Measurements from ENCODE around the gene BCL7C.
"Not testable (repeated sequence)": the region's sequence is repeated elsewhere in the genome, so short reads cannot be mapped to it uniquely, and the experiment has no call there.

The BCL7C gene

GRCh38 chr16:30893744-30894539 is at the start of gene BCL7C:
Gene BCL7C (minus strand): TSS chr16:30894077. CDS start chr16:30893944, 133 bp downstream.
- peak; percentile 88 for DNase-seq

- DNase-seq: no peak
Observed at GRCh38 chr16:30942426-30942806, 48.5 kb upstream of the BCL7C start.

GRCh38 chr16:30941600-30942425 is 47.9 kb upstream of the BCL7C start:
- peak; percentile 74 for DNase-seq

- not testable (repeated sequence) for DNase-seq
Observed at GRCh38 chr16:30939571-30939970, 45.7 kb upstream of the BCL7C start.

- no peak for DNase-seq
Observed at GRCh38 chr16:30937692-30938091, 43.8 kb upstream of the BCL7C start.

GRCh38 chr16:30934827-30935557 is 41.1 kb upstream of the BCL7C start:
- DNase-seq: peak; percentile 32

DNA sequence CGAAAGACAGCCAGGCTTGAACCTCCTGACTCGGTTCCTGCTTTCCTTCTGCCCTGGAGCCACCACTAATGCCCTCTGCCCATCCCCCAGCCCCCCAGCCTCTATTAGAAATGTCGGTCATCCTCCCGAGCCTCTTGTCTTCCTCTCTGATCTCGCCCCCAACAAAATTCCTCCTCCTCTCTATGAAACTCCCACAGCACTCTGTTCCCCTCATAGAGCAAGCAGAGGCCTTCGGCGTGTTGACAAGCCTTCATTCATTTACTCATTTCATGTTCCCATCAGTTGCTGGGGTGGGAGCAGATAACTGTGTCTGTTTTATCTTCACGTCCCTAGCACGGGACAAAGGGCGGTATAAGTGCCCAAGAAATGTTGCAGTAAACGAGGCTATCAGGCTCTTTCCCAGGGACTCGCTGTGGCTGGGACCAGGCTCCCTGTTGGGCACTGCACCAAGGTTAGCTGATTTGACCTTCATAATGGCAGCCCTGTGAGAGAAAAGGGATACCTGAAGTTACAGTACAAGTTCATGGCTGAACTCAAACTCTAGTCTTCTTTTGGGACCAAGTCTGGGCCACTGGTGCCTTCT is 37.3 kb upstream of the BCL7C start:
- DNase-seq: no peak

DNA sequence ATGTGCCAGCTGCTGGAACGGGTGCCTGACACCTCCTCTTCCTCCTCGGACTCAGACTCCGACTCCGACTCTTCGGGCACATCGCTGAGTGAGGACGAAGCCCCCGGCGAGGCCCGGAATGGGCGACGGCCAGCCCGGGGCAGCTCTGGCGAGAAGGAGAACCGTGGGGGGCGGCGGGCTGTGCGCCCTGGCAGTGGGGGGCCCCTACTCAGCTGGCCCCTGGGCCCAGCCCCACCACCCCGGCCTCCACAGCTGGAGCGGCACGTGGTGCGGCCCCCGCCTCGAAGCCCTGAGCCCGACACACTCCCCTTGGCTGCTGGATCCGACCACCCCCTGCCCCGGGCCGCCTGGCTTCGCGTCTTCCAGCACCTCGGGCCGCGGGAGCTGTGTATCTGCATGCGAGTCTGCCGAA is 36.3 kb upstream of the BCL7C start:
- DNase-seq: no peak

GRCh38 chr16:30929167-30929566 is 35.3 kb upstream of the BCL7C start:
- no peak for DNase-seq

DNA sequence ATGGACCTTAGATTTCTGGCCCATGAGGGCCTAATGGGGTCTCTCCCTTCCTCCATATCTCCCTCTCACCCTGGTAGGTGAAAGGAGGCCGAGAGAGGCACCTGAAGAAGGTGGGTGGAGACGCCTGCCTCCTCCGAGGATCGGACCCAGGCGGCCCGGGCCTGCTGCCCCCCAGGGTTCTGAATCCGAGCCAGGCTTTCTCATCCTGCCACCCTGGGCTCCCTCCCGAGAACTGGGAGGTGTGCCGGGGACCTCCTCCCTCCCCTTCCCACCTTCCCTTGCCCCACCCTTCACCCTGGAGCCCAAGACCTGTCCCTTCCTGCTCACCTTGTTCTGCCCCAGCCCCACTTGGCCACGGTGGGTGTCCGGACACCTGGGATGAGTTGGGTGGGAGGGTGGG is 34.5 kb upstream of the BCL7C start:
- DNase-seq: no peak

DNA sequence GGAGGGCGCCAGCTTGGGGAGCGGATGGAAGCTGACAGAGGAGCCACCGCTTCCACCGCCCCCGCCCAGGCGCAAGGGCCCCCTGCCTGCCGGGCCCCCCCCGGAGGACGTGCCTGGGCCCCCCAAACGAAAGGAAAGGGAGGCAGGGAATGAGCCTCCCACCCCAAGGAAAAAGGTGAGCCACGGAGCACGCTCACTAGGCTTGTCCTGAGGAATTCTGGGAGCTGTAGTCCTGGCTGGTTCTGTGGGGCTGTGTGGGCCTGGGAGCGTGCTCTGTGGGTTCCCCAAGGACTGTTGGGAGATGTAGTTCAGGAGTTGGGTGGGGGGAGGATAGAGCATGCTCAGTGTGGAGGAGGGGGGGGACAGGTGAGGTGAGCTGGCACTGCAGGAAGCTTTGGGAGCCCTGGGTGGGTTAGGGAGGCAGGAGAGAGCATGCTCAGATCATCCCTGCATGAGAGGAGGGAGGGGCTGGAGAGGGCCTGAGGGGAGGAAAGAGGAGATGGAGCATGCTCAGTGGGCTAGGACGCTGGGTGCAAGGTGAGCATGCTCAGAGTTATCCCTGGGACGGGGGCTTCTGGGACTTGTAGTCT is 34.0 kb upstream of the BCL7C start:
- peak; percentile 53 for DNase-seq

GRCh38 chr16:30926937-30927788 is 33.3 kb upstream of the BCL7C start:
- no peak for DNase-seq

DNA sequence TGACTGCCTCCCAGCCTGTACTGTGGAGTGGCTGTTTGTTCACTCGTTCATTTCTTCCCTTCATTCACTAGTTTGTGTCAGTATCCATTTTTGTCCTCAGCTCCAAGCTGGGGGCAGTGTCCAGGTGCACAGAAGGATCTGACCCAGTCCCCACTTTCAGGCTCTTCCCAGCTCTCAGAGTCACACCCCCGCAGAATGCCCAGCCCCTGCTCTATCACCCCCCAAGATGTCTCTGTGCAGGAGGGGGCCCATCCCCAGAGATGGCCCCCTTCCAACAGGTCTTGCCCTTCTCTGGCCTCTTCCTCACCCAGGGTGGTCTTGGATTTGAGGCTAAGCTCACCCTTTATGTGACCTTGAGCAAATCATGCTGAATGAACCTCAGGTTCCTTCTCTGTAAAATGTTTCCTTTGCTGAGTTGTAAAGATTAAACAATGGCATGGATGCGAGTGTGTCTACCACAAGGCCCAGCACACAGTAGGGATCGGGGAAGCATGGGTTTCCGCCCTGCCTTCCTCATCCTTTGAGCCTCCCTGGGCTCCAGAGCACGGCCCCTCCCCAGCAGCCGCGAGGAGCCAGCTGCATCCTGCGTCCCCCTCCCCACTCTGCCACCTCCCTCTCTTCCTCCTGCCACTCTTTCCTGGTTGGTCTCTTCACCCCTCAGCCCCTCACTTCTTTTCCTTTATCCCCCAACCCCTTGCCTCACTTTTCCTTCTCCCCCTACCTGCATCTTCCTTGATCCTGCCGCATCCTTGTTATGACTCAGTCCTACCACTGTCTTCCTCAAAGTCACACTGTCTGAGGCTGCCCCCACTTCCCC is 32.3 kb upstream of the BCL7C start:
- no peak for DNase-seq

DNA sequence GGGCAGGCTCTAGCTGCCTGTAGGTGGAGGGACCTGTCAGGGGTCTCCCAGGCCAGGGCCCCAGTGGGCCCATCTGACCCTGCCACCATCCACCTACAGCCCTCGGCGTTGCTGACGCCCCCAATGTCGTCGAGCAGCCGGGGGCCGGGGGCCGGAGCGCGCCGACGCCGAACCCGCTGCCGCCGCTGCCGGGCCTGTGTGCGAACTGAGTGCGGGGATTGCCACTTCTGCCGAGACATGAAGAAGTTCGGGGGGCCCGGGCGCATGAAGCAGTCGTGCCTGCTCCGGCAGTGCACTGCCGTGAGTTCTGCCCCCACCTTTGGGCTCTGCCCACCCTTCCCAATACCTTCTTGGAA is 31.7 kb upstream of the BCL7C start:
- no peak for DNase-seq

- DNase-seq: no peak
Observed at GRCh38 chr16:30924913-30925631, 31.2 kb upstream of the BCL7C start.

GRCh38 chr16:30924076-30924912 is 30.4 kb upstream of the BCL7C start:
- no peak for DNase-seq

DNA sequence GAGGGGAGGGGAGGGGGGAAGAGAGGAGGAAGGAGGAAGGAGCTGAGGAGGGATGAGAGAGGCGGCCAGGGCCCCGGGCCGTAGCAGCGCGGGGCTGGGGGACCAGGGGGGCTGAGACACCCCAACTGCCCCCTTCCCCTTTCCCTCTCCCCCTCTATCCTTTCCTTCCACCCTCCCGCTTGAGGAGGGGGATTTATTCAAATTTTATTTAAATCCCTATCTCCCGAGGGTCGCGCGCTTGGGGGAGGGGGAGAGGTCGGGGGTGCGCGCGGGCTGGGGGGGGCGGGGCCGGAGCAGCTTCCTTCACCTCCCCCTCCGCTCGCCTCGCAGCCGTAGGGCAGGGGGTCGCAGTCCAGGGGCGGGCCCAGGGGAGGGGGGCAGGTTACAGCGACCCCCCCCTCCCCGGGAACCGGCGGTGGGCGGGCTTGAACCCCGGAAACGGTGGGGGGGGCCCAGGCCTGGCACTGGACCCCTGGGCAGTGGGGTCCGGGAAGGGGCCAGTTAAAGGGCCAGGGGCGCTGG is 29.7 kb upstream of the BCL7C start, which contains the start of gene FBXL19:
FBXL19 (plus strand) TSS at position 19 of the 522 bp plus-strand sequence. CDS start 2,183 bp downstream, outside the sequence.
- DNase-seq: peak; percentile 23

- peak; percentile 98 for DNase-seq
Observed at GRCh38 chr16:30922960-30923535, 29.2 kb upstream of the BCL7C start.
